GM18873 (cell line): ENCODE data around the gene GPR183.
"Not testable (repeated sequence)": the region's sequence is repeated elsewhere in the genome, so short reads cannot be mapped to it uniquely, and the experiment has no call there.

Experiments
- ATAC-seq: cut with Tn5 transposase; IDR thresholded peaks from one replicate; pipeline ENCODE4 v1.9.1; 2021; ENCODE audit warnings: mild to moderate bottlenecking, moderate library complexity, moderate number of reproducible peaks; ENCODE audit not compliant: unreplicated experiment, low FRiP score

Gene GPR183

DNA sequence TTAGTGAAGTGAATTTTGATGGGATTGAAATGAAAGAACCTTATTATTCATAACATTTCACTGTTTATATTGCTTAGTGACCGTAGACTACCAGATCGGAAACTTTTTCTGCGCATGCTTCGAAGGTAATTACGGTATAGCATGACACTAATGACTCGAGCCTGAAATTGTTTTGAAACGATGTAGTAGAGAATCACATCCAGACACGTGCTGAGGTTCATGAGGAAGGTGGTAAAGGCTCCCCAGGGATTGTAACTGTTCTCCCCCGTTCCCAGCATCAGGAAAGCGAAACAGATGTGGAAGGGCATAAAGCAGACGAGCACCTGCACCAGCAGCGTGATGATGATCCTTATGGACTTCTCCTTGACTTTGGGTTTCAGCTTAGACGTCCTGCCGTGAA is 52.4 kb downstream of the GPR183 start:
- ATAC-seq, result no peak

DNA sequence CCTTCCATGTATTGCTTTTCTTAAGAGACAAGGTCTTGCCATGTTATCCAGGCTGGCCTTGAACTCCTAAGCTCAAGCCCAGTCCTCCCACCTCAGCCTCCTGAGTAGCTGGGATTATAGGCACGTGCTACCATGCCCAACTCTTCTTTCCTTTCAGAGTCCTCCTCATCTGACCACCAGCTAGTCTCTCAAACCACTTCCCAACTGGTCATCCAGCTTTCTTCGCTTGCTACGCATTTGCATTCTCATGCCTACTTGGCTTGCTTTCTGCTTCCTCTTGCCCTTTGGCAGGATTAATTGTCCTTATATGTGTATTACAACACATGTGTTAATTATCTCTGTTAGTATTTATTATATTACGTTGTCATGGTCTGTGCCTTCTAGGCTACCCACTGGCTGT is 55.3 kb downstream of the GPR183 start:
- no peak for ATAC-seq

DNA sequence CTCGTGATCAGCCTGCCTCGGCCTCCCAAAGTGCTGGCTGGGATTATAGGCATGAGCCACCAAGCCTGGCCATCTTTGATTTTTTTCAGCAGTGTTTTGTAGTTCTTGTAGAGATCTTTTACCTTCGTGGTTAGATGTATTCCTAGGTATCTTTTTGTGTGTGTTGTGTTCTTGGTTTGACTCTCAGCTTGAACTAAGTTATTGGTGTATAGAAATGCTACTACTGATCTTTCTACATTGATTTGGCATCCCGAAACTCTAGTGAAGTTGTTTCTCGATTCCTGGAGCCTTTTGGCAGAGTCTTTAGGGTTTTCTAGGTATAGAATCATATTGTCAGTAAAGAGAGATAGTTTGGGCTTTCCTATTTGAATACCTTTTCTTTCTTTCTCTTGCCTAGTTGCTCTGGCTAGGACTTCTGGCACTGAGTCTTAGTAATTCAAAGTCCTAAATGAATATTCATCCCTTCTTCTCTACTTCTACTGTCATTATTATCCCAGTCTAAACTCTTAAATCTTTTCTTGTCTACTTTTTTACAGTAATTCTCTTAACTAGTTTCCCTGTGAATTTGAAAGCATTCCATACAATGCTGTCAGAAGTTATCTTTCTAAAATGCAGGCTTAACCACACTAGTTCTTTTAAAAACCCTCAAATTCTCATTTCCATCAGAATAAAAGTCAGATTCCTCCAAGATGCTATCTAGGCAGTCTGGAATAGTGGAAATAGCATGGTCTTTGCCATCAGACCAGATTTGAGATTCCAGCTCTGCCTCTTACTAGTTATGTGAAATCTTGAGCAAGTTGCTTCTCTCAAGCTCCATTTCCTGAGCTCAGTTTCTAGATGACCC is 56.0 kb downstream of the GPR183 start:
- no peak for ATAC-seq

DNA sequence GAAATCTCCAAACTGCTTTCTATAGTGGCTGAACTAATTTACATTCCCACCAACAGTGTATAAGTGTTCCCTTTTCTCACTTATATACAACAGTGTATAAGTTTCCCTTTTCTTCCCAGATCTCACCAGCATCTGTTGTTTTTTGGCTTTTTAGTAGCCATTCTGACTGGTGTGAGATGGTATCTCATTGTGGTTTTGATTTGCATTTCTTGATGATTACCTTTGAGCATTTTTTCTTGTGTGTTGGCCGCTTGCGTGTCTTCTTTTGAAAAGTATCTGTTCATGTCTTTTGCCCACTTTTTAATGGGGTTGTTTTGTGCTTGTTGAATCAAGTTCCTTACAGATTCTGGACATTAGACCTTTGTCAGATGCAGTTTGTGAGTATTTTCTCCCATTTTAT is 57.6 kb downstream of the GPR183 start:
- ATAC-seq, result not testable (repeated sequence)

DNA sequence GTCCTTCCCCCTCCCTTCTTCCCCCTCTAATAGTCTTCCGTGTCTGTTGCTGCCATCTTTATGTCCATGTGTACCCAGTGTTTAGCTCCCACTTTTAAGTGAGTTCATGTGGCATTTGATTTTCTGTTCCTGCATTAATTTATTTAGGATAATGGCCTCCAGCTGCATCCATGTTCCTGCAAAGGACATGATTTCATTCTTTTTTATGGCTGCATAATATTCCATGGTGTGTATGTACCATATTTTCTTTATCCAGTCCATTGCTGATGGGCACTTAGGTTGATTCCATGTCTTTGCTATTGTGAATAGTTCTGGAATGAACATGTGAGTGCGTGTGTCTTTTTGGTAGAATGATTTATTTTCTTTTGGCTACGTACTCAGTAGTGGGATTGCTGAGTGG is 58.0 kb downstream of the GPR183 start:
- not testable (repeated sequence) for ATAC-seq

DNA sequence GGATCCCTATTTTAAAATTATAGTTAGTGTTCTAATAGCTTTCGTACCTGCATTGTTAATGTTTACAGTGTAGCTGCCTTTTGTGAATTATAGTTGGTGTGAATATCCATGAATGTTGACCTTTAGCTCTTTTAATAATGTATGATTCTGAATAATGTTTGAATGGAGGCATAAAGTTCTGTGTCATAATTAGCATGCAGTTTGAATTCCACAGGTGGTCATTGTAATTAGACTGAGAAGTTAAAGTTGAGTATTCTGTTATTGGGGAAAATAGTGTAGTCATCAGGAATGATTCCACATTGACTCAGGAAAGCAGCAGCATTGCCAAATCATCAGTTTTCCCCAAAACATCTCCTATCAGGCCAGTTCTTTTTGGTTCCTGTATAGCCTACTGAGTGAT is 61.1 kb downstream of the GPR183 start:
- no peak for ATAC-seq
